NB4 (cell line): ENCODE data around the gene TIMM22.

Experiments used
- DNase-seq: peaks from one replicate; pipeline ENCODE4 v3.0.0; 2010; ENCODE audit warnings: low read depth
- H3K4me3 ChIP-seq: one replicate; pipeline ENCODE4 v1.5.1; 2011; ENCODE audit warnings: mild to moderate bottlenecking, low read depth, low read length, moderate library complexity
- CTCF ChIP-seq: IDR thresholded peaks from one replicate; pipeline ENCODE4 v1.5.1; 2012; ENCODE audit warnings: low read depth, low read length
- MAX ChIP-seq: IDR thresholded peaks from 2 replicates; pipeline ENCODE4 v1.6.1; 2011; ENCODE audit warnings: low read depth, low read length
- MYC ChIP-seq: IDR thresholded peaks from 2 replicates; pipeline ENCODE4 v1.6.1; 2011; ENCODE audit warnings: low read depth, low read length
- POLR2A ChIP-seq: IDR thresholded peaks from 2 replicates; pipeline ENCODE4 v1.6.1; 2011; ENCODE audit warnings: mild to moderate bottlenecking; ENCODE audit not compliant: insufficient read length; ENCODE audit errors: extremely low read depth

Gene TIMM22

GRCh38 chr17:1008008-1008761 is 11.3 kb downstream of the TIMM22 start:
- DNase-seq: no peak
- TF ChIP-seq MAX: no peak
- TF ChIP-seq CTCF: no peak
- TF ChIP-seq POLR2A: no peak
- no peak for TF ChIP-seq MYC
- no peak overlapping the region for H3K4me3 ChIP-seq

DNA sequence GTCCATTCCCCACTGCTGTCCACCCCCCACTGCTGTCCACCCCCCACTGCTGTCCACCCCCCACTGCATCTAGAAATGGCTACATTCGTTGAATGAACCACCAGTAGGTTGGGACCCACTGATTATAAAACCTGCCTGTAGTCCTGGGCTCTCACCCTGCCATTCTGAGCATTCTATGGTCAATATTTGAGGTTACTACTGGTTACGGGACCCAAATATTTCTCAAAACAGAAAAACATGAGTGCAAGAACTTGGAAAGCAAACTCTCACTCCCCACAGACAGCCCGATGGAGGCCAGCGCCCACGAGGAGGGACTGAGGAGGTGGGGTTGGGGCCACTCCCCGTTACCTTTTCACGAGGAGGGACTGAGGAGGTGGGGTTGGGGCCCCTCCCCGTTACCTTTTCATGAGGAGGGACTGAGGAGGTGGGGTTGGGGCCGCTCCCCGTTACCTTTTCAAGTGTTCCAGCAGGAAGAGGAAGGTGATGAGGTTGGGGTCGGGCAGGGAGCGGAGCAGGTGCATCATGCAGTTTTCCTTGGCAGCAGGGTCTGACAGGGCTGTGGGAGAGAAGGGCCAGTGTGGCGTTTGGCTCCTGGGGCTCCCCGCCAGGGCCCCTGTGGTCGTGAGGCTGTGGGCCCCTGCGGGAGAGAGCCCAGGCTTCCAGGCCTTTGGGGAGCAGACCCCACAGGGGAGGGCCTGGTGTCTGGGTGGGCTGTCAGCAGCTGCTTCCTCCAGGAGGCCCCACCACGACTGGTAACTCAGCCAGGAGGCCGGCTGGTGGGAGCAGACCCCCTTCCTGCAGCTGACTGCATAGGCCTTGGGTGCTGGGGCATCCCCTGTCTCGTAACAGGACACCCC is 12.5 kb downstream of the TIMM22 start:
- no peak overlapping the region for H3K4me3 ChIP-seq
- no peak for DNase-seq
- TF ChIP-seq POLR2A: no peak

GRCh38 chr17:1010086-1010450 is 13.1 kb downstream of the TIMM22 start:
- no peak overlapping the region for H3K4me3 ChIP-seq
- DNase-seq: no peak
- TF ChIP-seq POLR2A (no peak), MAX (no peak), MYC (no peak), CTCF (no peak)

- H3K4me3 ChIP-seq: no peak overlapping the region
- no peak for DNase-seq
These were observed 13.7 kb downstream of the TIMM22 start for GRCh38 chr17:1010586-1010985.

GRCh38 chr17:1011138-1011537 is 14.2 kb downstream of the TIMM22 start:
- TF ChIP-seq MAX: no peak
- TF ChIP-seq POLR2A: no peak
- no peak for TF ChIP-seq MYC
- TF ChIP-seq CTCF: no peak
- no peak for DNase-seq
- H3K4me3 ChIP-seq: no peak overlapping the region

More at GRCh38 chr17:1010586-1010985, 13.7 kb downstream of the TIMM22 start:
- TF ChIP-seq MYC (no peak), POLR2A (no peak), MAX (no peak), CTCF (no peak)
